Coronary artery (tissue), 2 donors: ENCODE measurements around the gene TNFSF8.

Experiments
- DNase-seq: peaks from one replicate; pipeline ENCODE4 v3.0.0-alpha.2; 2017; ENCODE audit warnings: low spot score
- H3K27ac ChIP-seq, 2 donors: fragments of 200-600 bp; sonication (generic); one replicate each; pipeline ENCODE4 v1.5.1; 2016 to 2019
- H3K4me3 ChIP-seq: fragments of 200-600 bp; sonication (generic); 2 replicates; pipeline ENCODE4 v1.5.1; 2016; ENCODE audit warnings: mild to moderate bottlenecking, moderate library complexity
- TF ChIP-seq, protein P1 (sequence below): fragments of 200-600 bp; sonication (generic); IDR thresholded peaks from one replicate; pipeline ENCODE4 v1.5.1; 2019; ENCODE audit warnings: antibody characterized with exemption

TNFSF8 gene

DNA sequence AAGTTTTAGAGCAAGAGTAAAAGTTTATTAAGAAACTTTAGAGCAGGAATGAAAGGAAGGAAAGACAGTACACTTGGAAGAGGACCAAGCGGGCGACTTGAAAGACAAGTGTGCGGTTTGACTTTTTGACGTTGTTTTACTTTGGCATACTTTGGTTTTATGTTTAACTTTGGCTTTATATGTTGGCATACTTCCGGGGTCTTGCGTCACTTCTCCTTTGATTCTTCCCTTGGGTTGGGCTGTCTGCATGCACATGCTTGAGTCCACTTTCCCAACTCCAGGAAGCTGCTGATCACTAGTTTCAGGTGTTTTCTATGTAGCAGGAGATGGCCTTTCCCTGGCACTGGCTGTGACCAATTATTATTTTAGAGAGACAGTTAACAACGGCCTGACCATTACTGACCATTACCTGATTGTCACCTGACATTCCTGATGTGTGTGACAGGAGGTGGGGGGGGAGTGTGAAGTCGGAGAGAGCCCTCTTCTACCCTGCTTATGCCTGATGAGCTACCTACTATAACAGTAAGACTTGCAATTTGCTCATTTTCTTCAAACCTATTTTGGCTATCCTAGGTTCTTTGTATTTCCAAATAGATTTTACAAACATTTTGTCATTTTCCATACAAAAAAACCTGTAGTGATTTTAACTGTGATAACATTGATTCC is 45.5 kb downstream of the TNFSF8 start:
- TF ChIP-seq, protein P1, sequence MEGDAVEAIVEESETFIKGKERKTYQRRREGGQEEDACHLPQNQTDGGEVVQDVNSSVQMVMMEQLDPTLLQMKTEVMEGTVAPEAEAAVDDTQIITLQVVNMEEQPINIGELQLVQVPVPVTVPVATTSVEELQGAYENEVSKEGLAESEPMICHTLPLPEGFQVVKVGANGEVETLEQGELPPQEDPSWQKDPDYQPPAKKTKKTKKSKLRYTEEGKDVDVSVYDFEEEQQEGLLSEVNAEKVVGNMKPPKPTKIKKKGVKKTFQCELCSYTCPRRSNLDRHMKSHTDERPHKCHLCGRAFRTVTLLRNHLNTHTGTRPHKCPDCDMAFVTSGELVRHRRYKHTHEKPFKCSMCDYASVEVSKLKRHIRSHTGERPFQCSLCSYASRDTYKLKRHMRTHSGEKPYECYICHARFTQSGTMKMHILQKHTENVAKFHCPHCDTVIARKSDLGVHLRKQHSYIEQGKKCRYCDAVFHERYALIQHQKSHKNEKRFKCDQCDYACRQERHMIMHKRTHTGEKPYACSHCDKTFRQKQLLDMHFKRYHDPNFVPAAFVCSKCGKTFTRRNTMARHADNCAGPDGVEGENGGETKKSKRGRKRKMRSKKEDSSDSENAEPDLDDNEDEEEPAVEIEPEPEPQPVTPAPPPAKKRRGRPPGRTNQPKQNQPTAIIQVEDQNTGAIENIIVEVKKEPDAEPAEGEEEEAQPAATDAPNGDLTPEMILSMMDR: no peak
- no peak for DNase-seq
- H3K27ac ChIP-seq: no peak overlapping the region
- no peak overlapping the region for H3K4me3 ChIP-seq

DNA sequence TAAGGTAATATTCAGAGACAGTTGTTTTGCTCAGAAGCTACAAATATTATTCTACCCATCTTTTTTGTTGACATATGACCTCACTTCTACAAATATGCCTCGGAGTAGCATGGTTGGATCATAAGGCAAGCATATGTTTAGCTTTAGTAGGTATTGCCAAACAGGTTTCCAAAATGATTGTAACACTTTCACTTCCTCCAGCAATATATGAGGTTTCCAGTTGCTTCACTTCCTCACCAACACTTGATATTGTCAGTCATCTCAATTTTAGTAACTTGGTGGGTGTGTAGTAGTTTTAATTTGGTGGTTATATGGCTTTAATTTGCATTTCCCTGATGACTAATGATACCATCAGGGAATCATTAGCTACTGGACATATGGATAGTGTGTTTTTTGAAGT is 46.7 kb downstream of the TNFSF8 start:
- Histone ChIP-seq H3K4me3 (no peak overlapping the region), H3K27ac (no peak overlapping the region)
- TF ChIP-seq, protein P1: no peak
- DNase-seq: no peak

DNA sequence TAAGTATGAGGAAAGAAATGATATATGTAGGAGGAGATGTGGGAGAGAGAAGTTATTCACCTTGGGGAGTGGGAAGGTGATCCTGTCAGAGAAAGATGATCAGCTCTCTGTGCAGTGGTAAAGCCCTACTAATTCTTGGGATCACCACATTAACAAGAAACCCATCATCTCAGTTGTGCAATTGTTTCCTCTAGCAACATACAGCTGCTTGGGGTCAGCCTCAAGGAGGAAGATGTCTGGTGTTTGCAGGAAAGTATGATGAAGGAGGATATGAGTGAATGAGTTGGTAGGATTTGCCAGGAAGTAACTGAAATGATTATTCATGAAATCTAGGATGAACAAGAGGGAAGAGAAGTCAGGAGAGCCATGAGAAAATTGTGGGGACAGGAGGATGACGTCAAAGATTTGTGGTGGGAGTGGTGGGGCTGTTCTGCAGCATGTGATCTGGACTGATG is 50.1 kb downstream of the TNFSF8 start:
- no peak overlapping the region for H3K4me3 ChIP-seq
- no peak for DNase-seq
- no peak overlapping the region for H3K27ac ChIP-seq
- TF ChIP-seq, protein P1: no peak

DNA sequence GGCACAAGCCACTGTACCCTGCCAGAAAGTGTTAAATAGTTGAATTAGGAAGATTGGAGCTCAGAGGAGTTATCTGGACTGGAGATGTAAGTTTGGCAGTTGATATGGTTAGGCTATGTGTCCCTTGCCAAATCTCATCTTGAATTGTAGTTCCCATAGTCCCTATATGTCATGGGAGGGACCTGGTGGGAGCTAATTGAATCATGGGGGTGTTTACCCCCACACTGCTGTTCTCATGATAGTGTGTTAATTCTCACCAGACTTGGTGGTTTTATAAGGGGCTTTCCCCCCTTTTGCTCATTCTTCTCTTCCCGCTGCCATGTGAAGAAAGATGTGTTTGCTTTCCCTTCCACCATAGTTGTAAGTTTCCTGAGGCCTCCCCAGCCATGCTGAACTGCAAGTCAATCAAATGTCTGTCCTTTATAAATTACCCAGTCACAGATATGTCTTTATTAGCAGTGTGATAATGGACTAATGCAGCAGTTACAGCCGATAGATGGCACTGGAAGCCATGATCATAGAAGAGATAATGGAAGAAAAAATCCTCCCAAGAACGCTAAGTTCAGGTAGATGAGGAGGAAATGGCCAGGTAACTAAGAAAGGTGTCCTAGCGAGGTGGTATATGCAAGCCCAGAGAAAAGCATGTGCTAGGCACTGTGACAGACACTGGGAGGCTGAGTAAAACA is 51.4 kb downstream of the TNFSF8 start:
- H3K27ac ChIP-seq: no peak overlapping the region
- TF ChIP-seq, protein P1: no peak
- no peak overlapping the region for H3K4me3 ChIP-seq
- no peak for DNase-seq

DNA sequence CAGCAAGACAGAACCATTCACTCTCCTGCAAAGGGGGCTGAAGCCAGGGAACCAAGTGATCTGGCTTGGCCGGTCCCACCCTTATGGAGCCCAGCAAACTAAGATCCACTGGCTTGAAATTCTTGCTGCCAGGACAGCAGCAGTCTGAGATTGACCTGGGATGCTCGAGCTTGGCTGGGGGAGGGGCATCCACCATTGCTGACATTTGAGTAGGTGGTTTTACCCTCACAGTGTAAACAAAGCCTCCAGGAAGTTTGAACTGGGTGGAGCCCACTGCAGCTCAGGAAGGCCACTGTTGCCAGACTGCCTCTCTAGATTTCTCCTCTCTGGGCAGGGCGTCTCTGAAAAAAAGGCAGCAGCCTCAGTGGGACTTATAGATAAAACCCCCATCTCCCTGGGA is 60.5 kb downstream of the TNFSF8 start:
- H3K4me3 ChIP-seq: no peak overlapping the region
- H3K27ac ChIP-seq: no peak overlapping the region
- TF ChIP-seq, protein P1: no peak
- DNase-seq: no peak

DNA sequence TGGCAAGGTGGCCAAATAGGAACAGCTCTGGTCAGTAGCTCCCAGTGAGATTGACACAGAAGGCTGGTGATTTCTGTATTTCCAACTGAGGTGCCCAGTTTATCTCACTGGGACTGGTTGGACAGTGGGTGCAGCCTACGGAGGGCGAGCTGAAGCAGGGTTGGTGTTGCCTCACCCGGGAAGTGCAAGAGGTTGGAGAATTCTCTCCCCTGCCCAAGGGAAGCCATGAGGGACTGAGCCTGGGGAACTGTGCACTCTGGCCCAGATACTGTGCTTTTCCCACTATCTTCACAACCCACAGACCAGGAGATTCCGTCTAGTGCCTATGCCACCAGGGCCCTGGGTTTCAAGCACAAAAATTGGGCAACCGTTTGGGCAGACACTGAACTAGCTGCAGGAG is 61.0 kb downstream of the TNFSF8 start:
- H3K27ac ChIP-seq: no peak overlapping the region
- H3K4me3 ChIP-seq: no peak overlapping the region
- no peak for DNase-seq
- TF ChIP-seq, protein P1: no peak

DNA sequence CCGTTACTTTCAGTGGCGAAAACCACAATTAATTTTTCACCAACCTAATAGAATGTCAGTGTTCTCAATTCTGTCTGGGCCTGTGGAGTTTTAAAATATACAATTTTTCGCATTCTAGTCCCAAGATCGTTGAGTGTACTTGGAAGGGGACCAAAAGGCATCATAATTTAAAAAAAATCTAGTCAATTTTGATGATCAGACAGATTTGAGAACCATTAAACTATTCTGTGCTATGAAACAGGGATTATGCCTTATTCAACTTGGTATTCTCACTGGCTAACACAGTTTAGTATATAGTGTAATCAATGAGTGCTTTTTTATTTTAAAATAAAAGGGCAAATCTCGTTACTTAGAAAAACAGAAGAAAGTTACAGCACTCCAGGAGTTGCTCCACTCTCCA is 63.1 kb downstream of the TNFSF8 start:
- Histone ChIP-seq H3K27ac (no peak overlapping the region), H3K4me3 (no peak overlapping the region)
- DNase-seq: no peak
- TF ChIP-seq, protein P1: no peak
